Activated naive CD4-positive, alpha-beta T cell treated with anti-CD3 and anti-CD28 coated beads, Interleukin-2, amount 50 U/mL, for 16 hours (primary cell): Measurements from ENCODE around the gene GNG2.

Experiments
- DNase-seq: peaks from one replicate; pipeline ENCODE4 v3.0.0-alpha.2; 2020

GNG2 gene

DNA sequence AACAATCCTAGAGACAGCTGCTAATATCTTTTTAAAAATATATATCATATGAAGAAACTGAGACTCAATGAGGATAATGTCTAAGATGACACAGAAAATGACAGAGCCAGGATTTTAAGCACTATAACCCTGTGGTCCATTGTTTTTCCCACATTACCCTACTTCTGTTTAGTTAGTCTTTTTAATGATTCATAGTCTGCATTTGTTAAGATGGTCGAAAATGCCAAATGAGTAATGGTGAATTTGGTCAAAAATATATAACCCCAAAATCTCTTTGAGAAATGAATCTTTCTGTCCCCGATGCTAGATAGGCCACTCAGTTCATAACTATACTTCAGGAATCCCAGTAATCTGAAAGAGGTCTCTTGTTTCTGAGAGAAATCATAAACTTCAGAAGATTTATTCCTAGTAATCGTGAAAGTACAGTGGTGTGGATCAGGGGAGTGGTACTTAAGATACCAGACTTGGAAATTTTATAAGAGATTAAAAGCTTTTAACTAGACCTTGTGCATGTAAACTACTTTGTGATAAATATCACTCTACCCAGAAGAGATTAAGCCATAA lies 139.7 kb downstream of the GNG2 start:
- no peak for DNase-seq

DNA sequence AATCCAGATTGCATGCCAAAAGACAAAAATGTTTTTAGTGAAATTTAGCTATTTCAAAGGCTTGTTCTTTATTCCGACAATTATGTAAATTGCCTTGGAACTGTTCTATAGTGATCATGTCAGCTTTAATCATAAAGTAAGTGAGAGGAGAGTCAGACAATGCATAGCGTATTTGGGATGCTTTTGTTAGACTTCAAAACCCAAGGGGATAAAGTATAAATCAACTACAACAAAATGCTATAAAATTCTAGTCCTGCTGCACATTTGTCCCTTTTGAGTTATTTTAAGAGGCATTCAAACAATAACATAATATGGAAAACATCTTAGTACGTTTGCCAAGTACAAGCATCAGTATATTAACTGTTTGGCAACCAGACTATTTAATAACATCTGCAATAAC lies 140.3 kb downstream of the GNG2 start:
- no peak for DNase-seq

DNA sequence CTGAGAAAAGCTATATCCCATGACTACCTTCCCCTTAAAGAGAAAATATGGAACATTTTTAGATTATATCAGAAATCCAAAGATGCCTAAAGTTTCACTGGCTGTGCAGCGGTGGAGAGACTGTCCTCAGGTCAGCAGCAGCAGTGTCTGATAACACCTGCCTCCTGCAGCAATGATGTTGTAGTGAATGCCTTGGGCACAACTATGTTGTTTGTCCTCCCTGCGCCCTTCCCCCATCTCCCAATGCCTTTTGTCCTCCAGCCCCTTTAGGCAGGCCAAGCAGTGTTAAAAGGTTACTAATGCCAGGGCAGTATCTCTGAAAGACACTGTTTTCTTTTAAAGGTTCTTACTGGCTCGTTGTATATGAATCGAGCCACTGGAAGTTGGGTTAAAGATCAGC lies 142.1 kb downstream of the GNG2 start:
- DNase-seq, result no peak

DNA sequence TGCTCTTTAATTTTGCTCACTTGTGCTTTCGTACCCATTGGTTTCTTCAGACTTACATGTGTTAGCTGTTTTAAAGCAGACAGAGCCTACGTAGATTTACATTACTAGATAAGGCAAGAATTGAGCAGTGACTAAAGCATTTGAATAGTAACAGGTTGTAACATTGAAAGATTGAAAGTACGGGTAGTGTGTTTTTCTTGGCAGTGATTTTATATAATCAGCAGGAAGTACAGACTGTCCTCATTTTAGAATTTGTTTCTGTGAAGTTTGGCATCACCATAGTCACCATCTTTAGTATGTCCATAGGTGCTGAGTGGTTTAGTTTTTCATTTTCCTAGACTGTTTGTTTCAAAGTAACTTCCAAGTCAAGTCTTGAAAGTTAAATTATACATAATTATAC lies 142.9 kb downstream of the GNG2 start:
- no peak for DNase-seq

DNA sequence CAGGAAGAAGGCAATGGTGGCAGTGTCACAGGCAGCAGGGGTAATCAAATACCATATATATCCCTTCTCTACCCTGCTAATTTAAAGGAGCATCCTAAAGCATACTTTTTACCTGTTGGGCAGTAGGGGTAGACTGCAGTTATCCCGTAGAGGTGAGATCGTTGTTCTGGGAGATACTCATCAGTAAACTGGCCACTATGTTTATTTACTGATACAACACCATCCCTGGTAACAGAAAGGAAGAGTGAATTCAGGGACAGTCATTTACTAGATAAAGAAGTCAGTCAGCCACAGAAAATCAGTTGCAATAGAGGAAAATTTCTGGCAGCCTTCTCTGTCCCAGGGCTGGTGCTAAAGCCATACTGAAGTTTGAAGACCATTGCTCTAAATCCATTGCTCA lies 145.2 kb downstream of the GNG2 start:
- DNase-seq, result no peak

DNA sequence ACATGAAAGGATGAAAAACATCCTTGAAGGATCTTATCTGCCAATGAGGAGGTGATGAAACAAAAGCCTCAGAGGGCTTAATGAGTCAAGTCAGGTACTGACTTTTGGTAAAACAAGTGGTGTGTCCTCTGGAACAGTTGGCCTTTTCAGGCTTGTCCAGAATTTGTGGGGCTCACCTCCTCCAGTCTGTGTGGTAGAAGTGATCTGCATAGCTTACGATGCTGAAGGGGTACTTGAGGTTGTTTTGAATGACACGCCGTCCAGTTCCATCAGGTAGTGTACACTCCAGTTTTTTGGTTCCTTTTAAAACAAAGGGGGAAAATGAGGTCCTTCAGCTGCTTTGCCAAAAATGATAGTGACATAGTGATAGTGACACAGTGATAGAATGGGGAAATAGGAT lies 145.9 kb downstream of the GNG2 start:
- DNase-seq, result no peak

DNA sequence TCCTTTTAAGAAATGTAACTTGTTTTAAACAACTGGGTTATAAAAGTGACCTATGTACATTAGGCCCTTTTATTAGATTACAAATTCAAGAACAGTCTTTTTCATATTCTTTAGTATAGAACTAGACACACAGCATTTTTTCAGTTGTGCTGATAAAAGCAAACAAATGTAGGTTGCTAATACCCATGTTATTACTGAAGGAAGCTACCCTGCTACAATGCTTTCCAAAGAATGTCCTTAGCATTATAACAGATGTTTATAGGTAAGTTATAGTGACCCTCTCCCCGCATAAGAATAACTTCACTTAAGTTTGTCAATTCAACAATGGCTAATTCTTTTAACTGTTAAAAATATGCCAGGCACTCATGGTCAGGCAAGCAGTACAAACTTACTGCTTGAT lies 146.8 kb downstream of the GNG2 start:
- DNase-seq, result no peak

DNA sequence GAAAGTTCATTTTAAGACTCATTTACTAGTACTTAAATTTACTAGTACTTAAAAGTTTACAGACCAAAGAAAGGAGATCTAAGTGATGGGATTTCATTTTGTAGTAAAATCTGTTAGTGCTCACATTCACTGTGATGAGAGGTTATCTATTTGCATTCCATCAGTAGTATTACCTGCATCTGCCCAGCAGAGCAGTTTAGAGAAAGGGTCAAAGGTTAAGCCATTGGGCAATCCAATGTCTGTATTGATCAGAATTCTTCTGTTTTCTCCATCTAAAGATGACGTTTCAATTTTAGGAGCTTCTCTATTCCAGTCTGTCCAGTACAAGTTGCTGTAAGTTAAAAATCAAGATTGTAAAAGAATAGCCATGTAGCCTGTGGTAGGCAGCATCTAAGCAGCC lies 147.2 kb downstream of the GNG2 start:
- no peak for DNase-seq

DNA sequence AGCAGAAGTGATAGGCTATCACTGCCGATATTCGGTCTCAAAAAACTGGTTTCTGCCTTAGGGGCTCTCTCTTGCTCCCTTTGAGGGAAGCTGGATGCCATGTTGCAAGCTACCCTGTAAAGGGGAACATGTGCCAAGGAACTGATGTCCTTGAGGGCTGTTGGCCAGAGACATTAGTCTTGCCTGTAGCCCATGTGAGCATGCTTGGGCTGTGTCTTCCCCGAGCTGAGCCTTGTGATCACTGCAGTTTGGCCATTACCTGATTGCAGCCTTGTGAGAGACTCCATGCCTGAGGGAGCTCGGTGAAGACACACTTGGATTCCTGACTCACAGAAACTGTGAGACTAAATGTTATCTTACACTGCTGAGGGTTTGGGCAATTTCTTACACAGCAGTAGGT lies 147.7 kb downstream of the GNG2 start:
- DNase-seq, result no peak

DNA sequence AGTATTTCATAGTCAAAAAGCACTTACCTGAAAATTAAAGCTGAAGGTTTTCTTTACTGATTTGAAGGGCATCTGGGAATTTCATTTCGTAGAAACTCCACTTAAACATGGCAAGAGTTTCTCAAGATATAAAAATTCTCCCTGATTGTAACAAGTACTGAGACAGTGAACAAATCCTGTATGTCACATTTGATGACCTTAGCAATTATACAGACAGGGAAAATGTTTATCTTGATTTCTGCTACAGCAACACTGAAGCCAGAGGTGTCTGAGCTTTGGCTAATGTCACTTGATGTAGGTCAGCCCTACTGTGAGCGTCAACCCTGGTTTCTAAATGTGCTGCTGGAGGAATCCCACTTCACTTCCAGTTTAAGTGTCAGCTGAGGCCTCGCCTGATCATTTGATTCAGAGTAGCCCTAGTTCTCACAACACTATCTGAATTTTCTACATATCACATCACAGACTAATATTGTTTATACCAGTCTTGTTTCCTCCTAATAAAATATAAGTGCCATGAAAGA lies 149.8 kb downstream of the GNG2 start:
- no peak for DNase-seq

DNA sequence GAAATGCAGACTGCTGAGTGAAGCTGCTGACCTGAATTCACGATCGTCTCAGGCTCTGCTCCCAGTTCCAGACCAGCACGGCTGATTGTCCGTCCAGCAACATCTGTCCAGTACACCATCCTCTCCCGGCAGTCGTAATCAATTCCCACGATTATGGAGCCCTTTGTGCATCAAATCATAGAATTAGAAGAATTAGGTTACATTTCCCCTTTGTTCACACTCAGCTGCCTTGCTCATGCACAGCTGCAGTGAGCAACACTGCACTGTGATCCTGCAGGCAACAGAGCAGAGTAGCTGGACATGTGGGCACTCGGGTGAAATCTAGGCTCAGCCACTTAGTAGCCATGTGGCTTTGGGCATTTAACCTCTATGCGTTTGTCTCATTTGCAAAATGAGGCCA lies 151.1 kb downstream of the GNG2 start:
- no peak for DNase-seq

DNA sequence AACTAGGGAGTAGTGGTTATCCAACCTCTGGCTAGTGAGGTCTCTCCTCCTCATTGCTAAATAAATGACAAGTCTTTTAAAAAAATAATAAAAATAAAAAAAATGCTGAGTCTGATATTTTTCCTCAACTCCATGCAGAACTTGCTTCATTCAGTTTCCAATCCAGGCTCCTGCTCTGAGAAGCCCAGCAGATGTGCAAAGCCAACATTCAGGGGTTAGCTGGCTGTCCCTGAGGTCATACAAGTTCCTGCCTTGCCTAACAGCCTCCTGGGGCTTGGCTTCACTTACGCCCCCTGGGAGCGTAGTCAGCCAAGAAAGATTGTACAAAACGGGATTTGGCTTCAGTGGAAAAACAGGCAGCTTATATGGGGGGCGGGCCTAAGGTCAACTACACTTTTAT lies 152.2 kb downstream of the GNG2 start:
- DNase-seq, result no peak

DNA sequence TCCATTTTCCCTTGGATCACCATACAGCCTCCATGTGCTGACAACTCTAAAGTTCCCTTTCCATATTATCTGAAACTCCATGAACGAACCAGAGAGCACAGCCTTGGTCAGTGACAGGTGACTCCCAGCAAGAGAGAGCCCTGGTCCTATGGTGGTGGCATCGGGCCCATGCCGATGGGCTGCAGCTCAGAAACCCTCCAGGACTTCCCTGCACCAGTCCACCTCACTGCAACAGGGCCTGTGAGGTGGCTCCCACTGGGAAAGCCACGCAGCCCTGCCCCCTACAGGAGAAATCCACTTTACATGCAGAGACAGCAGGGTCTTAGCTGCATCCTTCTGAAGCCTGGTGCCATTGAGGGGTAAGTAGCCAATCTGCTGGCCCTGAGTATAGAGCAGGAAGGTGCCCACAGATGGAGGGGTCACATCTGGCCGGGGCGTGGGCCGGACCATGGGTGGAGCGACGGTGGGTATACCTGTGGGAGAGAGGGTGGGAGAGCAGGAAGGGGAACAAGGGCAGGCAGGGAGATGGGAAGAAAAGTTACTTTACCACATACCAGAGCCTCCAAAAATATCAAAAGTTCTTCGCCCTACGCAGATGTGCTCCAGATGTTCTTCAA lies 153.7 kb downstream of the GNG2 start:
- no peak for DNase-seq

DNA sequence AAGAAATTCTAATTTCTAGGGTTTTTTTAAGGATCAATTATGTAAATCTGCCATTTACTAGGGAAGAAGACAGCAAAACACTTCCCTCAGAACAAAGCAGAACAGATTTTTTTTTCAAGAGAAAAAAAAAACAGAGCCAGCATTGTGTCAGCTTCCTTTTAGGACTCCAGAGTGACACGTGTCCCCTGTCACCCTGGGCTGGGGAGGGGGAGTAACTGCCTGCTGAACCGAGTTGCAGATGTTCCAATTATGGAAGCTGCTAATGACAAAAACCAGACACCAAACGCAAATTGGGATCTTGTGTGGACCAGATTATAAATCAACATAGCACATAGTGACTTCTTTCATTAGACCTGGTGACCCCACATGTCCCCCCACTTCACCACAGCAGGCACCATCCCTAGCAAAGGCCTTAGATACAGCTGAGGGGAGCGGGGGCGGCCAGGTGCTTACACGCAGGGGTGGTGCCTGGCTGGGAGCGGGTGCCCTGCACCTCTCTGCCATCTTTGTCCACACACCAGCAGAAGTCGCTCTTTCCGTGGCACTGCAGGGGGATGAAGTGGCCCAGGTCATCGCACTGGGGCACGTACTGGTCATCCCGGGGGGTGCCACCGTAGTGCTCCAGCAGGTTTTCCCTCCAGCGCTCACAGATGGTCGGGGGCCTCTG lies 154.3 kb downstream of the GNG2 start:
- no peak for DNase-seq

DNA sequence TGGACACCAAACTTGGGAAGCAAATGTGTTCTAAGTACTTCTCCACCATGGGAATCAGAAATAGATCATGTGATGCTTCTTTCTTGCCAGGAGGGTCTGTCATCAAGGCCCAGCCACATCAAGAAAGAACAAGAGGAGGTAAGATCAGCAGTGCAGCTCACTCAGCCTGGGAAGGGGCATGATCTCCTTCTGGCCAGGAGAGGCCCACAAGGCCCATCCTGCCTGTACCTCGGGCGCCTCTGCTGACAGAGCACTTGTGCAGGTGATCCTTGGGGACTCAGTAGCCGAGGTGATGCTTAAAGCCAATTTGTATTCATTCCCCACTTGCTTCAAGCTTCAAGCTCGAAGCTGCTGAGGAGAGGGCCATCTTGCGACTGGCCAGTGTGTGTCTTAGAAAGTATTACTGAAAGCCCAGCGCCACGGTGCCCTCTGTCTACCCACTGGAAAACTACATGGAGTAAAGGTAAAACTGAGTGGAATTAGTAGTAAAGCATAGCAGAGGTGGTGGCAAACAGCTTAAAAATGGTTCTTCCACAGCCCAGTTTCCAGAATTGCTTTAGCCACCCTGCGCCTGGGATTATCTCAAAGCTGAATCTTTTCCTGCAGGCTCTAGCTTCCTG lies 155.1 kb downstream of the GNG2 start:
- DNase-seq, result no peak

DNA sequence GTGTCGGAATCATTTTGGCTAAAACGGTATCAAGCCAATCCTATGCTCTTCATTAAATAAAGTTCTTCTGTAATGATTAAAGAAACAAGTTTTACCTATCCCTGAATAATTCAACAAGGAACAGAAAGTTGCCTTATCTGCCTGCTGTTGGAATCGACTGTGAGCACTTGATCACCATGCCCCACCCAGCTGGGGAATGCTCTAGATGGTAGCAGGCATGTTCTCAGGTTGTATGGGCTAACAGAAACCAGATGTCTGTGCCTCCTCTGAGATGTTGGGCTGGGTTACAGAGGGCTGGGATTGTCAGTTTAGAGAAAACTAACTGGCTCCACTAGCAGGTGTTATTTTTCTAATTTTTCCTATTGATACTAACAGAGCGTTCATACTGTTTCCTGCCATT lies 157.8 kb downstream of the GNG2 start:
- DNase-seq, result no peak

DNA sequence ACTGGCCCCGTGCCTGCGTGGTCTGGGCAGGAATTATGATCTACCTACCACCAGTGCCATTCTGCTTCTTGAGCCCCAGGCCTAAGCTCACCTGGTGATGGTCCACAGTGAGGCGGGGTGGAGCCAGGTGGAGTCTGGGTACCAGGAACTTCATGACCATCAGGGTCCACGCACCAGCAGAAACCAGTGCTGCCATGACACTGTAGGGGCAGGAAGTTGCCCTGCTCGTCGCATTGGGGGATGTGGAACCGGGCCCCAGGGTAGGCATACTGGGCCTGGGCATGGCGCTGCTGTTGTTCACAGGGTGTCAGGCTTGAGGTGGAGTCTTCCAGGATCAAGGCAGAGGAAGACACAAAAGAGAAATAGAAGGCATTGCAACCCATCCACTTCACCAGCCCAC lies 158.6 kb downstream of the GNG2 start:
- no peak for DNase-seq
